HG02970 (cell line): ENCODE data around the gene FBXW10.
"Not testable (repeated sequence)": the region's sequence is repeated elsewhere in the genome, so short reads cannot be mapped to it uniquely, and the experiment has no call there.

Experiments used
- ATAC-seq: cut with Tn5 transposase; IDR thresholded peaks from one replicate; pipeline ENCODE4 v1.9.1; 2021; ENCODE audit warnings: mild to moderate bottlenecking, moderate library complexity, moderate number of reproducible peaks; ENCODE audit not compliant: unreplicated experiment, low FRiP score

FBXW10 gene

DNA sequence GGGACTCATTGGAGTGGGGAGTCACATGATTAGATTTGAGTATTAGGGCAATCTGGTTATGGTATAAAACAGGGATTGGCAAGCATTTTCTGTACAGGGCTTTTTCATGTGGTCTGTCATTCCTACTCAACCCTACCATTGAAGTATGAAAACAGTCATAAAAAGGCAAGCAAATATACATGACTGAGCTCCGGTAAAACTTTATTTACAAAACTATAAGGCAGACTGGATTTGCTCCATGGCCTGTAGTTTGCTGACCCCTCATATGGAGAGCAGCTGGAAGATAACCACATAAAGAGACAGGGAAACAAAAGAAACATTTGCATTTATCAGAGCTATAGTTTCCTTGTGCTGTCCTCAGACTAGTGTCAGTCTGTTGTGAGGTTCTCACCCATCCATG, 83.8 kb downstream of the FBXW10 start:
- not testable (repeated sequence) for ATAC-seq
